C4-2B (cell line): Measurements from ENCODE around the gene CYB5R2.

Experiments used
- ZFX ChIP-seq: fragments of 450-650 bp; IDR thresholded peaks from 2 replicates; pipeline ENCODE4 v1.6.1; 2017
- TF ChIP-seq, protein P1 (sequence below): fragments of 450-650 bp; conservative IDR thresholded peaks from 2 replicates; pipeline ENCODE4 v1.5.1; 2017; ENCODE audit warnings: mild to moderate bottlenecking

GRCh38 chr11:7635137-7635536, 38.2 kb downstream of the CYB5R2 start:
- TF ChIP-seq, protein P1, sequence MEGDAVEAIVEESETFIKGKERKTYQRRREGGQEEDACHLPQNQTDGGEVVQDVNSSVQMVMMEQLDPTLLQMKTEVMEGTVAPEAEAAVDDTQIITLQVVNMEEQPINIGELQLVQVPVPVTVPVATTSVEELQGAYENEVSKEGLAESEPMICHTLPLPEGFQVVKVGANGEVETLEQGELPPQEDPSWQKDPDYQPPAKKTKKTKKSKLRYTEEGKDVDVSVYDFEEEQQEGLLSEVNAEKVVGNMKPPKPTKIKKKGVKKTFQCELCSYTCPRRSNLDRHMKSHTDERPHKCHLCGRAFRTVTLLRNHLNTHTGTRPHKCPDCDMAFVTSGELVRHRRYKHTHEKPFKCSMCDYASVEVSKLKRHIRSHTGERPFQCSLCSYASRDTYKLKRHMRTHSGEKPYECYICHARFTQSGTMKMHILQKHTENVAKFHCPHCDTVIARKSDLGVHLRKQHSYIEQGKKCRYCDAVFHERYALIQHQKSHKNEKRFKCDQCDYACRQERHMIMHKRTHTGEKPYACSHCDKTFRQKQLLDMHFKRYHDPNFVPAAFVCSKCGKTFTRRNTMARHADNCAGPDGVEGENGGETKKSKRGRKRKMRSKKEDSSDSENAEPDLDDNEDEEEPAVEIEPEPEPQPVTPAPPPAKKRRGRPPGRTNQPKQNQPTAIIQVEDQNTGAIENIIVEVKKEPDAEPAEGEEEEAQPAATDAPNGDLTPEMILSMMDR, result no peak
- no peak for TF ChIP-seq ZFX
